HG03565 (cell line): ENCODE data around the gene SPNS3.

Experiments
- ATAC-seq: cut with Tn5 transposase; IDR thresholded peaks from one replicate; pipeline ENCODE4 v1.9.1; 2021; ENCODE audit warnings: mild to moderate bottlenecking, moderate library complexity; ENCODE audit not compliant: unreplicated experiment

The SPNS3 gene

DNA sequence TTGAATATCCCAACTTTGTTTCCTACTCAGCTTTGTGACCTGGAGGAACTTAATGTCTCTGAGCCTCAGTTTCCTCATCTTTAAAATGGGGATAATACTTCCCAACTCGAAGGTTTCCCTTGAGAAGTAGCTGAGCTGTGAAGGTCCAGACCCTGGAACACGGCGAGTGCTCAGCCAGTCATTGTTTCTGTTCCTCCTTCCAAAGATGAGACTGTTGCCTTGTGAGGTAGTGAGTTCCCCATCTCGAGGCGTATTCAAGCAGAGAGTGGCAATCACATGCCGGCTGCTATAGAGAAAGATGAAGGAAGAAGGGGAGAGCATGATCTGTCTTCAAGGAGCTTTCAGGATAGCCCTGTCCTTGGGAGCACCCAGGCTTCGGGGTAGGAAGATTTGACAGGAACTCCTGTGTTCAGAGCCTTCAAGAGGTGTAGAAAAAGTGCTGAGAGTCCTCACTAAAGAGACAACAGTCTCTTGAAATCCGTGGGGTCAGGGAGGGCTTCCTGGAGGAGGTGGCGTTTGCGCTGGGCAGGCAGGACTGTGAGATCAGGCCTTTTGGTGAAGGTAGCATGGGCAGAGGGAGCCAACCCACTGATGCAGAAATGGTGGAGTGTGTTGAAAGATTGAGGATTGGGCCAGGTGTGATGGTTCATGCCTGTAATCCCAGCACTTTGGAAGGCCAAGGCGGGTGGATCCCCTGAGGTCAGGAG, 92.1 kb downstream of the SPNS3 start:
- no peak for ATAC-seq

GRCh38 chr17:4527134-4527533, 93.4 kb downstream of the SPNS3 start:
- ATAC-seq = no peak

DNA sequence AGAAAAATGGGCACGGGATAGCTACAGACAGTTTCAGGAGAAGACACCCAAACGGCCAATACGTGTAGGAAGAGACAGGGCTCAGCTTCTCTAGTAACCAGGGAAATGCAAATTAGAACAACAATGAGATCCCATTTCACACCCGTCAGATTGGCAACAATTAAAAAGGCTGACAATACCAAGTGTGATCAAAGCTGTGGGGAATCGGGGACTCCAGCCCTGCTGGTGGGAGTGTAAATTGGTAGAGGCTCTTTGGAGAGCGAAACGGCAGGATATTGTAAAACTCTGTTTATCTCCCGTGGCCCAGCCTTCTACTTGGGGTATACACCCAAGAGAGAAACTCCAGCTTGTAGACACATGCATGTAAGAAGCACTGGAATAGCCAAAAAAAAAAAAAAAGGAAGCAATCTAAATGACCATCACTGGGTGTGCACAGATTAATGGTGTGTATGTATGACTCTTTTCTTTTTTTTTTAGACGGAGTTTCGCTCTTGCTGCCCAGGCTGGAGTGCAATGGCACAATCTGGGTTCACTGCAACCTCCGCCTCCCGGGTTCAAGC, 93.9 kb downstream of the SPNS3 start:
- no peak for ATAC-seq

- no peak for ATAC-seq
These were observed 95.9 kb downstream of the SPNS3 start for GRCh38 chr17:4529533-4530152.

DNA sequence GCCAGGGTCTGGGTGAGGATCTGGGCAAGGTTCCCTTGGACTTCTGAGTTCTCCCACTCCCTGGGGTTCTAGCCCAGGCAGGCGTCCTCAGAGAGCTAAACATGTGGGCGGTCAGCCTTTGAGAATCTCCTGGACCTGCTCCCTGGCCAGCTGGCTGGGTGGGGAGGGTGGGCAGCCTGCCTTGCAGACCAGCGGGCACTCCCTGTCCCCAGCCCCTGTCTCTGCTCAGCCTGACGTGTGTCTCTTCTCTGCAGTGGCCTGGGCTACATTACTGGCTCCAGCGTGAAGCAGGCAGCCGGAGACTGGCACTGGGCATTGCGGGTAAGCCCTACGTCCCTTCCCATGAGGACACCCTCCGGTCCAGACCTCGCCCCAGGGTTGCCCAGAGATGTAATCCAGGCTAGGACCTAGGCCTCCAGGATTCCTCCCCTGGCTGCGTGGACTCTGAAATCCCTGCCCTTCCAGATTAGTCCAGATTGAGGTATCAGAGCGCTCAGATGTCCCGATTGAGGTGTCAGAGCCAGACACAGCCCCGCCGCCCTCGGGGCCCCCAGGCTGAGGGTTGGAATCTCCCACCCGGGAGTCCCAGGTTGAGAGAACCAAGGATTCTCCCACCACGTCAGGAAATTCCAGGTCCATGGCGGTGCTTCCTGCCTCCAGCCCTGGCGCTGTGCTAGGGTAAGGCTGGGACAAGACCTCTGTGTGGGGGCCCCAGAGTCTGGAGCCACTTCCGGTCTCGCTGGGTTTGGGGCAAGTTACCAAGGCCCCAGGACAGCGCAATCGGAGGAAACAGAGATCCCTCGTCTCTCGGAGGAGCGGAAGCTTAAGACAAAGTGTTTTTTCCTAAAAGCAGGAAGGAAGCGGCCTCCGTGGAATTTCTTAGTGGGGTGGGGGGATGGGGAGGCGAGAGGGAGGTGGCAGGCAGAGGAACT, 97.3 kb downstream of the SPNS3 start:
- no peak for ATAC-seq

DNA sequence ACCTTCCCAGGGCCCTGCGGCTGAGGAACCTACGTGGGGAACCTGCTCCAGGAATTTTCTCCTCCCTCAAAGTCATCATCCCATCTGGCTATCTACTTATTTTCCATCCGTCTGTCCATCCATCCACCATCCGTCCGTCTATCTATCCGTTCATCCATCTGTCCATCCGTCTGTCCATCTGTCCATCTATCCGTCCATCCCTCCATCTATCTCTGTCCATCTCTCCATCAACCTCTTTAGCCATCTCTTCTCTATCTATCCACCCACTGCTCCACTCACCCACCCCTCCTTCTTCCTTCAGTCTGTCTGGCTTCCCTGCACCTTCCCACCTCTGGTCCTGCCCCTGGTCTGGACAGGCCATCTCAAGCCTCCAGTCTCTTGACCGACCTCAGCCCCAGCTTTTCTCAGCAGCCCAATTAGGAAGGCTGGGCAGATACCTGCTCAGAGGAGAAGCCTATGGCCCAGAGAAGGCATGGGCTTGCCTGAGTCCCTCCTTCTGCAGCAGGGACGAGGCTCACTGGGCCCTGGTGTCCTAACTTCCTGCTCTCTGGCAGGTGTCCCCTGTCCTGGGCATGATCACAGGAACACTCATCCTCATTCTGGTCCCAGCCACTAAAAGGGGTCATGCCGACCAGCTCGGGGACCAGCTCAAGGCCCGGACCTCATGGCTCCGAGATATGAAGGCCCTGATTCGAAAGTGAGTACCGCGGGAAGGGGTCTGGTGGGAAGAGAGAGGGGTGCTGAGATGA, 98.4 kb downstream of the SPNS3 start:
- ATAC-seq = no peak

- no peak for ATAC-seq
These were observed 99.3 kb downstream of the SPNS3 start for GRCh38 chr17:4532860-4533522.

- ATAC-seq = no peak
These were observed 100.1 kb downstream of the SPNS3 start for GRCh38 chr17:4533523-4534504.

DNA sequence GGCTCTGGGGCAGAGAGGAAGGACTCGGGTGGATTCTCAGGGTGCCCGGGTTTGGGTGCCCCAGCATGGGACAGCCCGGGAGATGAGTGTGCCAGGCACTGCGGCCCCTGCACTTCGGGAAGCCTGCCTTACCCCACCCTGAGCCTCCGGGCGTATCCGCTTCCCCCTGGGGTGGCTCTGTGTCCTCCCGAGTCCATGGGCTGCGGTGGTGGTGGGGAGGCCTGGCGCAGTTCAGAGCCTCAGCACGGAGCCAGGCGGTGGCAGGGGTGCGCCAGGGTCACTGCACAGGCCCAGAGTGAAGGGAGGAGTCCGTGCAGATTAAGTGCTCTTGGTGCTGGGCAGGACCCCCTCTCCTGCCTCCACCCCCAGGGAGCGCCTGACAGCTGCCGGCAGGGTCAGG, 100.8 kb downstream of the SPNS3 start:
- ATAC-seq = no peak

- ATAC-seq = no peak
These were observed 101.4 kb downstream of the SPNS3 start for GRCh38 chr17:4534928-4535666.

DNA sequence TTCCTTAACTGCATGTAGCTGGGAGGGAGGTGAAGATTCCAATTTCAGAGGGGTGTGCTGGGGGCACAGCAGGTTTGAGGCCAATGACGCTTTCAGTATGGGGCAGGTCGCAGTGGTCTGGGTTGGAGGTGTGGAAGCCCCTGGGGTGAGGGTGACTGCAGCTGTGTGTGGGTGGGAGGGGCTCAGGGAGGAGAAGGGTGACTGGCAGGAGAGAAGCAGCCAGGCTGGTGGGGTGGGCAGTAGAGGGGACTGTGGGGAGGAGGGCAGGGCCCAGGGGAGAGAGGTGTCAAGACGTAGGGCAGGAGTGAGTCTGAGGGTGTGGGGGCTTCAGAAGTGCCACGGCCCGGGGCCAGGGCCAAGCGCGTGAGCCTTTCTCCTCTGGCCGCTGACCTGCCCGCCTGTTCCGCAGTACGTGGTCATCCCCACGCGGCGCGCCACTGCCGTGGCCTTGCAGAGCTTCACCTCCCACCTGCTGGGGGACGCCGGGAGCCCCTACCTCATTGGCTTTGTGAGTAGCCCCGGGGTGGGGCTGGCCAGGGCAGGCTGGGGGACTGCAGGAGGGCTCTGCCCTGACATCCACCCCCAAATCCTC, 102.0 kb downstream of the SPNS3 start:
- ATAC-seq = no peak

- ATAC-seq = no peak
These were observed 102.6 kb downstream of the SPNS3 start for GRCh38 chr17:4536259-4536741.

DNA sequence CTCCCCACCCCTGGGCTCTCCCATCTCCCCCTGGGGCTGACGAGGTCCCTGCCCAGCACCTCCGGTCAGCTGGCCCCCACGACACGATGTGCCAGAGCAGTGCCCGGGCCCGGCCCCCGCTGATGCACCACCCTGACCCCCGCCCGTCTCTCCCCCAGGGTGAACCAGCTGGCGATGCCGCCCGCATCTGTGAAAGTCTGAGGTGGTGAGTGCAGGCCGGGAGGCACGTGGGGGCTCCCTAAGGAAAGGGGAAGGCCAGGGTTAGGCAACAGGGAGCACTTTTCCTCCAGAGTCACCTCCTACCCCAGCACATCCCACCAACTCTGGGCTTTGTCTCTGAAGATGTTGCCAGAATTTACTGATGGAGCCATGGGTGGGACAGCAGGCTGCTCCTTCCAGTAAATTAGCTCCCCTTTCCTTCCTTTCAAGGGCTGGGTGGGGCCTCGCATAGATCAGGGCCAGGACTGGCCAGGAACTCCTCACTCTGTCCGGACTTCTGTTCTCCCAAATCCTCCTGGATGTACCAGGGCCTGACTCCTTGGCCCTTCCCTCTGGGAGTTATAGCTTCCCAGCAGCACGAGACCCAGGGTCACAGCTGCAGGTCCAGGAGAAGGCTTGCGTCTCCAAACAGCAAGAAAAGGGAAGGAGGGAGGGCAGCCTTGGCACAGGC, 103.1 kb downstream of the SPNS3 start:
- ATAC-seq = no peak
